PC-9 (cell line): Measurements from ENCODE around the gene KIR2DL1.

Experiments used
- EZH2 ChIP-seq: fragments of 200-600 bp; sonication (generic); IDR thresholded peaks from 2 replicates; pipeline ENCODE4 v1.8.0; 2017; ENCODE audit warnings: antibody characterized with exemption, low read depth
- TF ChIP-seq, protein P1 (sequence below): fragments of 200-600 bp; sonication (generic); conservative IDR thresholded peaks from 2 replicates; pipeline ENCODE4 v1.6.1; 2017; ENCODE audit warnings: mixed run types, antibody characterized with exemption, mild to moderate bottlenecking, moderate library complexity

DNA sequence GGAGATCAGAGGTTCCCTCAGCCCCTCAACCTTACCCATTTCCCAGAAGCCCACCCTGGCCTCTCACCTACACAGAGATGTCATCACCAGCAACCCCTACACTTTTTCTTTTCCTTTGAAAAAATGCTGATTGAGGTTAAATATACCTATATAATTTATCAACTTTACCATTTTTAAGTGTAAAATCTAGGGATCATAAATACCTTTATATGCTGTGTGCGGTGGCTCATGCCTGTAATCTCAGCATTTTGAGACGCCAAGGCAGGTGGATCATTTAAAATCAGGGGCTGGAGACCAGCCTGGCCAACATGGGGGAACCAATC, 36.9 kb downstream of the KIR2DL1 start:
- TF ChIP-seq, protein P1, sequence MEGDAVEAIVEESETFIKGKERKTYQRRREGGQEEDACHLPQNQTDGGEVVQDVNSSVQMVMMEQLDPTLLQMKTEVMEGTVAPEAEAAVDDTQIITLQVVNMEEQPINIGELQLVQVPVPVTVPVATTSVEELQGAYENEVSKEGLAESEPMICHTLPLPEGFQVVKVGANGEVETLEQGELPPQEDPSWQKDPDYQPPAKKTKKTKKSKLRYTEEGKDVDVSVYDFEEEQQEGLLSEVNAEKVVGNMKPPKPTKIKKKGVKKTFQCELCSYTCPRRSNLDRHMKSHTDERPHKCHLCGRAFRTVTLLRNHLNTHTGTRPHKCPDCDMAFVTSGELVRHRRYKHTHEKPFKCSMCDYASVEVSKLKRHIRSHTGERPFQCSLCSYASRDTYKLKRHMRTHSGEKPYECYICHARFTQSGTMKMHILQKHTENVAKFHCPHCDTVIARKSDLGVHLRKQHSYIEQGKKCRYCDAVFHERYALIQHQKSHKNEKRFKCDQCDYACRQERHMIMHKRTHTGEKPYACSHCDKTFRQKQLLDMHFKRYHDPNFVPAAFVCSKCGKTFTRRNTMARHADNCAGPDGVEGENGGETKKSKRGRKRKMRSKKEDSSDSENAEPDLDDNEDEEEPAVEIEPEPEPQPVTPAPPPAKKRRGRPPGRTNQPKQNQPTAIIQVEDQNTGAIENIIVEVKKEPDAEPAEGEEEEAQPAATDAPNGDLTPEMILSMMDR, result no peak
- TF ChIP-seq EZH2, result no peak
